ENCODE measurements around the gene GNG13.

Gene GNG13

GRCh38 chr16:793414-793813 lies 7.1 kb downstream of the GNG13 start:
- DNase-seq (ENCODE audit: low read depth) = no peak
- no peak overlapping the region for H3K4me3 ChIP-seq (ENCODE audit: control insufficient read depth, low read depth, low read length)

DNA sequence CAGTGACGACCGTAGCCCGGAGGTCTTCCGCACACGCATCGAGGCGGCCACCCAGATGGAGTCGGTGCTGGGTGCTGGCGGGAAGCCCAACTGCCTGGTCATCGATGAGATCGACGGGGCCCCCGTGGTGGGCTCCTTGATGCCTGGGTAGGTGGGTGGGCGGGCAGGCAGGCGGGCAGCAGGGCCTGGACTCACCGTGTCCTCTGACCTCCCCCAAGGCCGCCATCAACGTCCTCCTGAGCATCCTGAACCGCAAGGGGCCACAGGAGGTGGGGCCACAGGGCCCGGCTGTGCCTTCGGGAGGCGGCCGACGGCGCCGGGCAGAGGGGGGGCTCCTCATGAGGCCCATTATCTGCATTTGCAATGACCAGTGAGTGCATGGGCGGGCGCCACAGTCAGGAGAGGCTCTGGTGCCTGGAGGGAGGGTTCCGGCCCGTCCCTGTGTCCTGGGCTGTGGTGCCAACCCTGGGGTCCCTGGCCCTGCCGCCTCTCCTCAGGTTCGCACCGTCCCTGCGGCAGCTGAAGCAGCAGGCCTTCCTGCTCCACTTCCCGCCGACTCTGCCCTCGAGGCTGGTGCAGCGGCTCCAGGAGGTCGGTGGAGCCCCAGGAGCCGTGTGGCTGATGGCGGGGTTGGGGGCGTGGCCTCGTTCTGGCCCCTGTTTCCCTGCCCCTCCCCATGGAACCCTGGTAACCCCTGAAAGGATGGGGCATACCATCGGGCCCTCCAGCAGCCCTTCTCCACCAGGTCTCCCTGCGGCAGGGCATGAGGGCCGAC lies 8.1 kb downstream of the GNG13 start:
- no peak overlapping the region for H3K4me3 ChIP-seq (ENCODE audit: control insufficient read depth, low read depth, low read length)
- TF ChIP-seq, protein P1, sequence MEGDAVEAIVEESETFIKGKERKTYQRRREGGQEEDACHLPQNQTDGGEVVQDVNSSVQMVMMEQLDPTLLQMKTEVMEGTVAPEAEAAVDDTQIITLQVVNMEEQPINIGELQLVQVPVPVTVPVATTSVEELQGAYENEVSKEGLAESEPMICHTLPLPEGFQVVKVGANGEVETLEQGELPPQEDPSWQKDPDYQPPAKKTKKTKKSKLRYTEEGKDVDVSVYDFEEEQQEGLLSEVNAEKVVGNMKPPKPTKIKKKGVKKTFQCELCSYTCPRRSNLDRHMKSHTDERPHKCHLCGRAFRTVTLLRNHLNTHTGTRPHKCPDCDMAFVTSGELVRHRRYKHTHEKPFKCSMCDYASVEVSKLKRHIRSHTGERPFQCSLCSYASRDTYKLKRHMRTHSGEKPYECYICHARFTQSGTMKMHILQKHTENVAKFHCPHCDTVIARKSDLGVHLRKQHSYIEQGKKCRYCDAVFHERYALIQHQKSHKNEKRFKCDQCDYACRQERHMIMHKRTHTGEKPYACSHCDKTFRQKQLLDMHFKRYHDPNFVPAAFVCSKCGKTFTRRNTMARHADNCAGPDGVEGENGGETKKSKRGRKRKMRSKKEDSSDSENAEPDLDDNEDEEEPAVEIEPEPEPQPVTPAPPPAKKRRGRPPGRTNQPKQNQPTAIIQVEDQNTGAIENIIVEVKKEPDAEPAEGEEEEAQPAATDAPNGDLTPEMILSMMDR (conservative IDR thresholded peaks at IDR 0.05; ENCODE audit: control insufficient read depth, insufficient read depth, low read depth, low read length) = no peak

More at GRCh38 chr16:793414-793813, 7.1 kb downstream of the GNG13 start:
- TF ChIP-seq, protein P1 (conservative IDR thresholded peaks at IDR 0.05; ENCODE audit: control insufficient read depth, insufficient read depth, low read depth, low read length) = no peak

GRCh38 chr16:791131-791530 lies 9.4 kb downstream of the GNG13 start:
- TF ChIP-seq, protein P1 (conservative IDR thresholded peaks at IDR 0.05; ENCODE audit: control insufficient read depth, insufficient read depth, low read depth, low read length) = no peak
- no peak for DNase-seq (ENCODE audit: low read depth)
- H3K4me3 ChIP-seq (ENCODE audit: control insufficient read depth, low read depth, low read length) = no peak overlapping the region

More for the DNA sequence above, 8.1 kb downstream of the GNG13 start:
- DNase-seq (ENCODE audit: low read depth) = no peak

GRCh38 chr16:790086-790485 lies 10.4 kb downstream of the GNG13 start:
- DNase-seq (ENCODE audit: low read depth) = no peak
- no peak overlapping the region for H3K4me3 ChIP-seq (ENCODE audit: control insufficient read depth, low read depth, low read length)
- TF ChIP-seq, protein P1 (conservative IDR thresholded peaks at IDR 0.05; ENCODE audit: control insufficient read depth, insufficient read depth, low read depth, low read length) = no peak

- TF ChIP-seq, protein P1 (conservative IDR thresholded peaks at IDR 0.05; ENCODE audit: control insufficient read depth, insufficient read depth, low read depth, low read length) = no peak
- DNase-seq (ENCODE audit: low read depth) = no peak
- peak overlapping the region; percentile 71 for H3K4me3 ChIP-seq (ENCODE audit: control insufficient read depth, low read depth, low read length)
These were observed 11.2 kb downstream of the GNG13 start for GRCh38 chr16:789191-789850.

DNA sequence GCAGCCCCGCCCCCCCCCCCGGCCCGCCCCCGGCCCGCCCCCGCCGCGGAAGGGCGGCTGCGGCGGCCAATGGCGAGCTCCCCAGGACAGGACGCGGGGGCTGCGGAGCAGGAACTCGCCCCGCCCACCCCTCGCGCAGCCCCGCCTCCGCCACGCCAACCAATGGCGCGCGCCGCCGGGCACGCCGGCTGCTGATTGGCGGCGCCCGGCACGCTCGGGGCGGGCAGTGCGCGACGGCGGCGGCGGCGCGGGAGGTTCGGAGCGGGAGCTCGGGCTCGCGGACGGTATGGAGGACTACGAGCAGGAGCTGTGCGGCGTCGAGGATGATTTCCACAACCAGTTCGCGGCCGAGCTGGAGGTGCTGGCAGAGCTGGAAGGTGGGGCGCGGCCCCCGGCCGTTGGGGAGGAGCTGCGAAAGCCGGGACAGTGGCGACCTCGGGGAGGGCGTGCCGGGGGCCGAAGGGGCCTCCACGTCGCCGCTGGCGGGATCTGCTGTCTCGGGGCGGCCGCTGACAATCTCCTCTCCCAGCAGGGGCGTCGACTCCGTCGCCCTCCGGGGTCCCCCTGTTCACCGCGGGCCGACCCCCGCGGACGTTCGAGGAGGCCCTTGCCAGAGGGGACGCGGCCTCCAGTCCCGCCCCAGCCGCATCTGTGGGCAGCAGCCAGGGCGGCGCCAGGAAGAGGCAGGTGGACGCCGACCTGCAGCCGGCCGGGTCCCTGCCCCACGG lies 12.0 kb downstream of the GNG13 start, which contains the start of gene CHTF18:
Gene CHTF18, plus strand, starts transcription at position 222 of the 728 bp plus-strand sequence. Its CDS starts 65 bp downstream, at position 287.
- H3K4me3 ChIP-seq (ENCODE audit: control insufficient read depth, low read depth, low read length) = peak within 1 kb of the TSS; percentile 82
- TF ChIP-seq, protein P1 (conservative IDR thresholded peaks at IDR 0.05; ENCODE audit: control insufficient read depth, insufficient read depth, low read depth, low read length) = no peak
- DNase-seq (ENCODE audit: low read depth) = peak; percentile 84
